ENCODE results near the gene GNPDA2. TPM values are rescaled to one million over a fixed set of nuclear protein-coding genes. Genes with fewer than 3 reads are reported as not detected.

Gene GNPDA2
- polyA plus RNA-seq, 3 donors = 2.4 to 5.7 (median 3.6) TPM

DNA sequence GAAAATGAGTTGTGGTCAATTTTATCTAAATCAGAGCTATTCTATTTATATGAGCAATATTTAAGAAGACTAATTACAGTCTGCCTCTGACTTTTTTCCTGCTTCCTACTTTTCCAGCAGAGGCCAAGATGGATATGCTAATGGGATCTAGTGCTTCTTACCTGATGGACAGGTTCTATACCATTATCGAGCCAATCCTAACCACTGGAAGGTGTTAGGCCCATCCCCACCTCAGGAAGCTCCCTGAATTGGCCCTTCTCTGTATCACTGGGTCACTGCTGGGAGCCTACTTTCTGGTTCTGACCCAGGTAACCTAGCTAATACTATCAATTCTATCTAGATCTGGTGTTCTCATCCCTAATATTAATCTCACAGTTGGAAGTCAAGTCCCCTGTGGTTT is 74.4 kb downstream of the GNPDA2 start:
- no peaks in the 10 kb centered on the region for H3K27me3 ChIP-seq (ENCODE audit: control insufficient read depth in 2 of 2, insufficient read depth in 2 of 2, low read length in 2 of 2)
- no peaks in the 10 kb centered on the region for H3K36me3 ChIP-seq (replicated peaks in 1 of 2; ENCODE audit: control insufficient read depth in 1 of 2, insufficient read depth in 2 of 2, low read length in 2 of 2)
- peaks cover 0 to 2% (median 0%) of the 10 kb centered on the region in 7 donors for H3K9me3 Mint-ChIP-seq
- 100% methylated on average over 1 of the region's 1 CpG for WGBS (ENCODE audit: insufficient coverage)
- no peak for TF ChIP-seq CTCF (IDR thresholded peaks at IDR 0.05)
- no peak overlapping the region for H2AFZ ChIP-seq (ENCODE audit: insufficient read depth, low read depth, low read length, poor library complexity, severe bottlenecking)
- DNase-seq = no peak
- H3K4me1 Mint-ChIP-seq = no peaks in the 10 kb centered on the region
- no peaks in the 10 kb centered on the region for H3K36me3 Mint-ChIP-seq
- no peaks in the 10 kb centered on the region for H3K4me1 ChIP-seq (ENCODE audit: control insufficient read depth in 1 of 2, insufficient read depth in 2 of 2, low read length in 2 of 2)
- H3K4me3 Mint-ChIP-seq = no peak overlapping the region
- no peak overlapping the region for H3K4me3 ChIP-seq (replicated peaks in 1 of 3; ENCODE audit: low read depth in 2 of 3, low read length in 3 of 3)
- intact Hi-C loops (cut with micrococcal nuclease) = no loop called here
- no peaks in the 10 kb centered on the region for H3K9me3 ChIP-seq (replicated peaks in 1 of 2; ENCODE audit: control insufficient read depth in 1 of 2, insufficient read depth in 1 of 2, low read length in 2 of 2)
- H3K4me2 ChIP-seq (replicated peaks; ENCODE audit: extremely low read depth, low read length, poor library complexity, severe bottlenecking) = no peak overlapping the region
- no peak overlapping the region for H3K27ac ChIP-seq (ENCODE audit: low read depth in 1 of 2, low read length in 2 of 2)
- H3K79me2 ChIP-seq (ENCODE audit: insufficient read depth, low read length) = no peaks in the 10 kb centered on the region
- no peaks in the 10 kb centered on the region for H4K20me1 ChIP-seq (ENCODE audit: insufficient read depth, low read length)
- H3K27me3 Mint-ChIP-seq (ENCODE audit: low read depth in 3 of 3) = peaks cover 0 to 6% (median 0%) of the 10 kb centered on the region in 3 donors
- H3K27ac Mint-ChIP-seq = no peak overlapping the region
- H3K9ac ChIP-seq (ENCODE audit: insufficient read depth, low read length, poor library complexity, severe bottlenecking) = no peak overlapping the region

Other genes with a start within 250 kb of the GNPDA2 start
- not detected for gene YIPF7, start 74.9 kb downstream of the GNPDA2 start, polyA plus RNA-seq
- 10 to 100 TPM in 1 of 3 donors, 1 to 10 TPM in 2; 6.2 to 11.3 (median 8.4) TPM for gene GUF1, start 48.1 kb downstream of the GNPDA2 start, polyA plus RNA-seq